GDM1 (cell line): ENCODE data around the gene OSGEP.

Experiments used
- DNase-seq: peaks from one replicate; lab custom pipeline; 2025; lab: John Stamatoyannopoulos, UW

The OSGEP gene

DNA sequence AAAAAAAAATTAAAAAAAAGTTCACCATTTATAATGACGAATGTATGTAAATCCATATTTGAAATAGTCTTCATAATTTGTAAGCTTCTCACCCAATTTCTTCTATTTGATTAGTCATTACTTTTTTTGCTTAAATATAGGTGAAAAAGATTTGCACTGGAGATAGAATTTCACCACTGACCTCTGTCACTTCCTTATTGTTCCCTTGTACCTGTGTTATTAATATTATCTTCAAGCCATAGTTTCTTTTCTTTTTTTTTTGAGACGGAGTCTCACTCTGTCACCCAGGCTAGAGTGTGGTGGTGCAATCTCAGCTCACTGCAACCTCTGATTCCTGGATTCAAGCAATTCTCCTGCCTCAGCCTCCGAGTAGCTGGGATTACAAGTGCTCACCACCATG, 57.1 kb downstream of the OSGEP start:
- DNase-seq = no peak
